ENCODE data around the gene USP33.
"Not testable (repeated sequence)": the region's sequence is repeated elsewhere in the genome, so short reads cannot be mapped to it uniquely, and the experiment has no call there.

- not testable (repeated sequence) for TF ChIP-seq EZH2 (IDR thresholded peaks at IDR 0.05; ENCODE audit: insufficient read depth, poor library complexity, severe bottlenecking); EZH2phosphoT487 (IDR thresholded peaks at IDR 0.05; ENCODE audit: insufficient read depth, low read depth)
Observed at GRCh38 chr1:77699673-77700072, 60.0 kb downstream of the USP33 start.
